ENCODE measurements around the gene HSD17B11. TPM values are rescaled to one million over a fixed set of nuclear protein-coding genes. Genes with fewer than 3 reads are reported as not detected.
"Not testable (repeated sequence)": the region's sequence is repeated elsewhere in the genome, so short reads cannot be mapped to it uniquely, and the experiment has no call there.

The HSD17B11 gene
- total RNA-seq, 1 donor from 2014 or later, result 27.2 TPM

DNA sequence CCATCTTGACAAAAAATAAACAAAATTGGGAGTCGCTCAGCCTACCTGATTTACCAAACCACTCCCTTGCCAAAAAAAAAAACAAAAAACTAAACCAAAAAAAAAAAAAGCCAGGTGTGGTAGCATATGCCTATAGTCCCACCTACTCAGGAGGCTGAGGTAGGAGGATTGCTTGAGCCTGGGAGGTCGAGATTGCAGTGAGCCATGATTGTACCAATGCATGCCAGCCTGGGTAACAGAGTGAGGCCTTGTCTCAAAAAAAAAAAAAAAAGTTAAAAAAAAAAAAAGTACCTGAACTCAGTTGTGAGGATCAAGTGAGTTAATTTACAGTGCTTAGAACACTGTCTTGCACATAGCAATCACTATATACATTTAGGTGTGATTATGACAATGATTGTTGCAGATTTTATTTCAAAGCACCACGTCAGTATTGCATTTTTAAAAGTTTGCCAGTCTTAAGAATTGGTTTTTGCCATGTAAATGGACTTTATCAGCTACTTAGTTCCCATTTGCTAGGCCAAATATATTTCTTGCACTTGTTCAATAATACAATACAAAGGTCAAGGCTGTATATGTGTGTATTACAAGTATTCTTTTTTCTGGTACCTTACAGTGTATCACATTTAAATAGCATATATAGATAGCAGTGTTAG, 36.0 kb upstream of the HSD17B11 start:
- H3K27me3 Mint-ChIP-seq (ENCODE audit: unreplicated experiment), result peaks cover 5% of the 10 kb centered on the region
- no peak overlapping the region for H3K4me3 Mint-ChIP-seq (ENCODE audit: unreplicated experiment)

GRCh38 chr4:87425711-87426110, 34.7 kb upstream of the HSD17B11 start:
- H3K27me3 Mint-ChIP-seq (ENCODE audit: unreplicated experiment), result peaks cover 5% of the 10 kb centered on the region
- TF ChIP-seq, protein P1, sequence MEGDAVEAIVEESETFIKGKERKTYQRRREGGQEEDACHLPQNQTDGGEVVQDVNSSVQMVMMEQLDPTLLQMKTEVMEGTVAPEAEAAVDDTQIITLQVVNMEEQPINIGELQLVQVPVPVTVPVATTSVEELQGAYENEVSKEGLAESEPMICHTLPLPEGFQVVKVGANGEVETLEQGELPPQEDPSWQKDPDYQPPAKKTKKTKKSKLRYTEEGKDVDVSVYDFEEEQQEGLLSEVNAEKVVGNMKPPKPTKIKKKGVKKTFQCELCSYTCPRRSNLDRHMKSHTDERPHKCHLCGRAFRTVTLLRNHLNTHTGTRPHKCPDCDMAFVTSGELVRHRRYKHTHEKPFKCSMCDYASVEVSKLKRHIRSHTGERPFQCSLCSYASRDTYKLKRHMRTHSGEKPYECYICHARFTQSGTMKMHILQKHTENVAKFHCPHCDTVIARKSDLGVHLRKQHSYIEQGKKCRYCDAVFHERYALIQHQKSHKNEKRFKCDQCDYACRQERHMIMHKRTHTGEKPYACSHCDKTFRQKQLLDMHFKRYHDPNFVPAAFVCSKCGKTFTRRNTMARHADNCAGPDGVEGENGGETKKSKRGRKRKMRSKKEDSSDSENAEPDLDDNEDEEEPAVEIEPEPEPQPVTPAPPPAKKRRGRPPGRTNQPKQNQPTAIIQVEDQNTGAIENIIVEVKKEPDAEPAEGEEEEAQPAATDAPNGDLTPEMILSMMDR (IDR thresholded peaks at IDR 0.05; ENCODE audit: unreplicated experiment), result no peak

More for the DNA sequence above, 36.0 kb upstream of the HSD17B11 start:
- H3K9me3 Mint-ChIP-seq (ENCODE audit: unreplicated experiment), result no peaks in the 10 kb centered on the region
- peaks cover 16% of the 10 kb centered on the region for H3K4me1 Mint-ChIP-seq (ENCODE audit: unreplicated experiment)
- no peak overlapping the region for H3K27ac Mint-ChIP-seq (ENCODE audit: unreplicated experiment)
- TF ChIP-seq, protein P1 (IDR thresholded peaks at IDR 0.05; ENCODE audit: unreplicated experiment), result no peak
- DNase-seq (ENCODE audit: low spot score), result no peak
- no peaks in the 10 kb centered on the region for H3K36me3 Mint-ChIP-seq (ENCODE audit: low read depth, unreplicated experiment)

GRCh38 chr4:87424099-87424543, 33.1 kb upstream of the HSD17B11 start:
- not testable (repeated sequence) for H3K9me3 Mint-ChIP-seq (ENCODE audit: unreplicated experiment); DNase-seq (ENCODE audit: low spot score); H3K36me3 Mint-ChIP-seq (ENCODE audit: low read depth, unreplicated experiment); H3K27me3 Mint-ChIP-seq (ENCODE audit: unreplicated experiment); H3K27ac Mint-ChIP-seq (ENCODE audit: unreplicated experiment)
- Mint-ChIP-seq H3K4me1 (ENCODE audit: unreplicated experiment) (peaks cover 17% of the 10 kb centered on the region), H3K4me3 (ENCODE audit: unreplicated experiment) (peak overlapping the region; percentile 99)

More at GRCh38 chr4:87425711-87426110, 34.7 kb upstream of the HSD17B11 start:
- Mint-ChIP-seq H3K4me1 (ENCODE audit: unreplicated experiment) (peaks cover 17% of the 10 kb centered on the region), H3K27ac (ENCODE audit: unreplicated experiment) (no peak overlapping the region), H3K9me3 (ENCODE audit: unreplicated experiment) (no peaks in the 10 kb centered on the region), H3K36me3 (ENCODE audit: low read depth, unreplicated experiment) (no peaks in the 10 kb centered on the region), H3K4me3 (ENCODE audit: unreplicated experiment) (no peak overlapping the region)
- DNase-seq (ENCODE audit: low spot score), result no peak

DNA sequence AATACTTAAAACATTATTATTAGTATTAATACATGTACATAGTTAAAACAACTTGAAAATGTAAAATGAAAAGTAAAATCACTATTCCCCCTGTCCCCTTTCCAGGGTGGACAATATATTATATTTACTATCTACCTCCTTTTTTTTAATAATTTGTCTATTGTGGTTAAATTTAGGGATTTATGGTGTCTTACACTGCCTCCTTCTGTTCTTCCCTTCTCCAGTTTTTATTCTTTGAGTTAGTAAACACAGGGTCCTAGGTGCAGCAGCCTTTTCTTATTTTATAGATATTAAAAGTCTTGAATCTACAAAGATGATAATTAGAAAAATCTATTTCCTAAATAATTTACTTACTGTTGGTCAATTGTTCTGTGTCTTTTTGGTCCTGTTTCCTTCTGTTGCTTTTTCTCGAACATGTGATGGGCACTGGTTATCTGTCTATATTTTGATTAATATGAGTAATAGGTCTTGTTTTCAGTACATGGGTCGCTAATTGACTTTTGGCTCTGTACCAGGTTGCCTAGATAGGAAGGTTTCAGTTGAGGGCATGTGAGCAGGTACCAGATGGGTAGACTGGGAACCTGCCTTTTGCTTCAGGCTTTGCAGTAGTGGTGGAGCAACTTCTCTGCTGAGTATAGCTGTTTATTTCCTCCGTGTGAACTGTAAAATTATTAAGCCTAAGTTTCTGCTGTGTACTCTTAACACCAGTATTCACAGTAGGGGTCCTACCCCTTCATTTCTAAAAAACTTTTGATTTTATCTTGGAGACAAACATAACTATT, 32.5 kb upstream of the HSD17B11 start:
- Mint-ChIP-seq H3K36me3 (ENCODE audit: low read depth, unreplicated experiment) (no peaks in the 10 kb centered on the region), H3K27ac (ENCODE audit: unreplicated experiment) (peak overlapping the region; percentile 98), H3K27me3 (ENCODE audit: unreplicated experiment) (peaks cover 5% of the 10 kb centered on the region), H3K4me1 (ENCODE audit: unreplicated experiment) (peaks cover 17% of the 10 kb centered on the region), H3K9me3 (ENCODE audit: unreplicated experiment) (peaks cover 8% of the 10 kb centered on the region), H3K4me3 (ENCODE audit: unreplicated experiment) (peak overlapping the region; percentile 99)
- DNase-seq (ENCODE audit: low spot score), result no peak
- TF ChIP-seq, protein P1 (IDR thresholded peaks at IDR 0.05; ENCODE audit: unreplicated experiment), result no peak

DNA sequence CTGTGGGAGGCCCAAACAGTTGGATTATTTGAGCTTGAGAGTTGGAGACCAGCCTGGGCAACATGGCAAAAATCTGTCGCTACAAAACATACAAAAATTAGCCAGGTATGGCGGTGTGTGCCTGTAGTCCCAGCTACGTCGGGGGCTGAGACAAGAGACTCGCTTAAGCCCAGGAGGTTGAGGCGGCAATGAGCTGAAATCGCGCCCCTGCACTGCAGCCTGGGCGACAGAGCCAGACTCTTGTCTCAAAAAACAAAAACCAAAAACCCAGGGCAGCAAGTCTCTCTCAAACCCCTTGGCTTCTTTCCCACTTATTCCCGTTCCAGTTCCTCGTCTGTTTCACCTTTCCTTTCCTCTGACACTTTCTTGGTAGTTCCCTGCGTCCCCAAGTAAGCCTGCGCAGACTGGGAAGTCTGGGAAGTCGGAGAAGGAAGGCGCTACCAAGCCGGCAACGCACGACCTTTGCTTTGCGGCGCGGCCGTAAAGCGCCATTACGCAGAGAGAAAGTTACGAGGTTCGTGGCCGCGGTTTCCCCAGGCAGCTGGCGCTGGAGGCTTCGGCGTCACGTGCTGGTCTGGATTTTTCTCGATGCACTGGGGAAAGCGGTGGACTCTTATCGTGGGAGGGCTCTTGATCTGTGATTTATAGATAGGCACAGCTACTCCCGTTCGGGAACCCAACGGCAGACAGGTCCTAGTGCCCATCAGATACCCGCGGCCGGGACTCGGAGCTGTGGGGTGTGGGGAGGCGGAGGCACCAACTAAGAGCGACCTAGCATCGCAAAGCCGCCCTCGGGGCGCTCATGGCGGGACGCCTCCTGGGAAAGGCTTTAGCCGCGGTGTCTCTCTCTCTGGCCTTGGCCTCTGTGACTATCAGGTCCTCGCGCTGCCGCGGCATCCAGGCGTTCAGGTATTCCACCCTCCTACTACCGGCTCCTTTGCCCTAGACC, 31.4 kb upstream of the HSD17B11 start, which contains the start of gene NUDT9:
Gene NUDT9 (plus strand): TSS at position 470 of the 949 bp plus-strand sequence. CDS start 333 bp downstream, at position 803.
- peaks cover 17% of the 10 kb centered on the region for H3K4me1 Mint-ChIP-seq (ENCODE audit: unreplicated experiment)
- peak; percentile 92 for DNase-seq (ENCODE audit: low spot score)
- H3K36me3 Mint-ChIP-seq (ENCODE audit: low read depth, unreplicated experiment), result no peaks in the 10 kb centered on the region
- peaks cover 5% of the 10 kb centered on the region for H3K27me3 Mint-ChIP-seq (ENCODE audit: unreplicated experiment)
- peak within 1 kb of the TSS; percentile 99 for H3K4me3 Mint-ChIP-seq (ENCODE audit: unreplicated experiment)
- peaks cover 9% of the 10 kb centered on the region for H3K9me3 Mint-ChIP-seq (ENCODE audit: unreplicated experiment)
- H3K27ac Mint-ChIP-seq (ENCODE audit: unreplicated experiment), result peak within 1 kb of the TSS; percentile 98
- TF ChIP-seq, protein P1 (IDR thresholded peaks at IDR 0.05; ENCODE audit: unreplicated experiment), result no peak
